HepG2 (cell line): ENCODE data around the gene MTMR10. TPM values are rescaled to one million over a fixed set of nuclear protein-coding genes. Genes with fewer than 3 reads are reported as not detected.
A peak's percentile ranks its signal among the peaks of the same experiment; 100 is the strongest.

Experiments used
- CREBL2 ChIP-seq: sonication (generic); formaldehyde crosslinking; IDR thresholded peaks from 2 replicates; pipeline ENCODE4 v1.8.1; 2023; ENCODE audit warnings: missing genetic modification reagents, mild to moderate bottlenecking, borderline replicate concordance
- IRF9 ChIP-seq: sonication (generic); formaldehyde crosslinking; IDR thresholded peaks from 2 replicates; pipeline ENCODE4 v1.8.0; 2022; ENCODE audit warnings: missing genetic modification reagents, mild to moderate bottlenecking, borderline replicate concordance
- KAT7 ChIP-seq: IDR thresholded peaks from 2 replicates; pipeline ENCODE4 v1.6.1; 2018; ENCODE audit warnings: borderline replicate concordance, missing compliant biosample characterization
- KLF11 ChIP-seq: IDR thresholded peaks from 2 replicates; pipeline ENCODE4 v1.6.1; 2016; ENCODE audit warnings: missing compliant biosample characterization
- MAFK ChIP-seq, 2 experiments: IDR thresholded peaks in 1 of 2; conservative IDR thresholded peaks in 1 of 2; 2 replicates each; pipeline ENCODE4 v1.6.1; 2011; ENCODE audit warnings: improper control_type of control experiment in 2 of 2, low read length in 2 of 2
- NONO ChIP-seq, 2 experiments: fragments of 450-650 bp in 1 of 2; sonication (generic) in 1 of 2; formaldehyde crosslinking in 1 of 2; IDR thresholded peaks in 1 of 2; conservative IDR thresholded peaks in 1 of 2; 2 replicates each; pipeline versions ENCODE4 v1.6.1 to v1.8.0; 2017 to 2022; ENCODE audit warnings: mild to moderate bottlenecking in 1 of 2, missing genetic modification reagents in 1 of 2, moderate library complexity in 1 of 2
- TMF1 ChIP-seq: sonication (generic); formaldehyde crosslinking; IDR thresholded peaks from 2 replicates; pipeline ENCODE4 v1.8.1; 2022; ENCODE audit warnings: low read depth, missing genetic modification reagents
- ZNF138 ChIP-seq: sonication (generic); formaldehyde crosslinking; IDR thresholded peaks from 2 replicates; pipeline ENCODE4 v1.5.0; 2020; ENCODE audit warnings: mild to moderate bottlenecking, low read depth, missing genetic modification reagents
- ZNF253 ChIP-seq: sonication (generic); formaldehyde crosslinking; IDR thresholded peaks from 2 replicates; pipeline ENCODE4 v1.8.0; 2022; ENCODE audit warnings: mild to moderate bottlenecking, missing genetic modification reagents, borderline replicate concordance
- ZNF318 ChIP-seq: sonication (generic); formaldehyde crosslinking; IDR thresholded peaks from 2 replicates; pipeline ENCODE4 v1.4.0; 2020; ENCODE audit warnings: mild to moderate bottlenecking, missing genetic modification reagents
- ZNF335 ChIP-seq: sonication (generic); formaldehyde crosslinking; IDR thresholded peaks from 2 replicates; pipeline ENCODE4 v1.4.0; 2020; ENCODE audit warnings: missing genetic modification reagents
- ZNF503 ChIP-seq: sonication (generic); formaldehyde crosslinking; IDR thresholded peaks from 2 replicates; pipeline ENCODE4 v1.4.0; 2020; ENCODE audit warnings: missing genetic modification reagents
- ZNF768 ChIP-seq: sonication (generic); formaldehyde crosslinking; IDR thresholded peaks from 2 replicates; pipeline ENCODE4 v1.4.0; 2020; ENCODE audit warnings: missing genetic modification reagents
- polyA plus RNA-seq, 8 experiments: library from polyadenylated mRNA; depleted of rRNA in 3 of 8; stranded (reverse) in 7 of 8; unstranded in 1 of 8; fragments of >200 nt; fragmentation: Illumina TruSeq in 4 of 8; extraction: Trizol in 4 of 8; gene quantifications; 2 replicates each; pipeline versions ENCODE4 v1.2.1 to v1.2.3, GENCODE V29; 2011 to 2016; ENCODE audit warnings: low read depth in 4 of 8, missing spikeins in 1 of 8, mixed read lengths in 1 of 8; ENCODE audit not compliant: insufficient read depth in 1 of 8
- total RNA-seq, 5 experiments: library from RNA; depleted of rRNA; stranded (reverse); fragments of >200 nt; fragmentation: Illumina TruSeq; extraction: Trizol; gene quantifications; 2 replicates each; pipeline ENCODE4 v1.2.3, GENCODE V29; 2016; ENCODE audit warnings: low read depth in 1 of 5

MTMR10 gene
- total and polyA plus RNA-seq, 2 of the 13 experiments (the other 11 are each of a cell fraction or from before 2014, with no cell fraction given), result 10.2 to 17.4 TPM

- TF ChIP-seq ZNF318 (no peak), ZNF768 (CRISPR knock-in tag) (0 out of 2 replicates have a peak, but pooled peaks have one; percentile 20), KAT7 (peak; percentile 19; the same call in 1 of the 2 replicates), CREBL2 (CRISPR knock-in tag) (peak; percentile 19; the same call in 1 of the 2 replicates), ZNF335 (CRISPR knock-in tag) (0 out of 2 replicates have a peak, but pooled peaks have one; percentile 20), KLF11 (CRISPR knock-in tag) (no peak), ZNF138 (CRISPR knock-in tag) (no peak), MAFK (conservative IDR thresholded peaks at IDR 0.05 in 1 of 2, IDR thresholded peaks at IDR 0.05 in 1 of 2; ENCODE audit: low read length in 2 of 2) (no peak), NONO (IDR thresholded peaks at IDR 0.05) (no peak), NONO (CRISPR knock-in tag; conservative IDR thresholded peaks at IDR 0.05) (no peak), ZNF503 (CRISPR knock-in tag) (0 out of 2 replicates have a peak, but pooled peaks have one; percentile 31), IRF9 (CRISPR knock-in tag) (peak; percentile 84), TMF1 (peak; percentile 75), ZNF253 (no peak)
These were observed at the start of gene MTMR10 (continued) for GRCh38 chr15:30991255-30992235.
